ENCODE measurements around the gene DCDC2C. TPM values are rescaled to one million over a fixed set of nuclear protein-coding genes. Genes with fewer than 3 reads are reported as not detected.

DCDC2C gene
- total and polyA plus RNA-seq, 2 experiments from 2014 or later: 0.45 TPM; not detected in 1

- H3K4me2 ChIP-seq: no peak overlapping the region
- Mint-ChIP-seq H3K27ac (no peak overlapping the region), H3K9me3 (peaks cover 80% of the 10 kb centered on the region), H3K27me3 (ENCODE audit: insufficient read depth, low read depth, poor library complexity) (peaks cover 6% of the 10 kb centered on the region), H3K4me3 (no peak overlapping the region), H3K36me3 (ENCODE audit: low read depth) (no peaks in the 10 kb centered on the region; the same call in 2 of the 3 replicates), H3K4me1 (no peaks in the 10 kb centered on the region)
- DNase-seq (ENCODE audit: low spot score): no peak
- ATAC-seq: no peak
- no peak overlapping the region for H2AFZ ChIP-seq
- H3K4me1 ChIP-seq (ENCODE audit: insufficient read depth): no peaks in the 10 kb centered on the region
- no peaks in the 10 kb centered on the region for H3K36me3 ChIP-seq (ENCODE audit: insufficient read depth)
- no peak overlapping the region for H3K27ac ChIP-seq (ENCODE audit: low read depth)
- no peaks in the 10 kb centered on the region for H3K79me2 ChIP-seq (replicated peaks; ENCODE audit: insufficient read depth)
- no peak overlapping the region for H3K4me3 ChIP-seq
- no peaks in the 10 kb centered on the region for H3F3A ChIP-seq (replicated peaks; ENCODE audit: low read depth)
- TF ChIP-seq REST (IDR thresholded peaks at IDR 0.05; ENCODE audit: unreplicated experiment) (no peak), JUNB (IDR thresholded peaks at IDR 0.05; ENCODE audit: unreplicated experiment) (no peak), NANOG (IDR thresholded peaks at IDR 0.05; ENCODE audit: borderline replicate concordance) (no peak), ZNF462 (CRISPR knock-in tag; IDR thresholded peaks at IDR 0.05) (no peak), ZNF114 (CRISPR knock-in tag; IDR thresholded peaks at IDR 0.05) (no peak), CREB1 (CRISPR knock-in tag; IDR thresholded peaks at IDR 0.05; ENCODE audit: low read depth) (no peak)
- H4K20me1 ChIP-seq (replicated peaks; ENCODE audit: insufficient read depth): no peaks in the 10 kb centered on the region
- no peaks in the 10 kb centered on the region for H3K27me3 ChIP-seq (ENCODE audit: insufficient read depth)
- H3K9me2 ChIP-seq (ENCODE audit: insufficient read depth): no peaks in the 10 kb centered on the region
These were observed 59.5 kb downstream of the DCDC2C start for GRCh38 chr2:3762771-3763447.

Measured in GM23338 (cell line).